ENCODE data around the gene MDGA2.

The MDGA2 gene

DNA sequence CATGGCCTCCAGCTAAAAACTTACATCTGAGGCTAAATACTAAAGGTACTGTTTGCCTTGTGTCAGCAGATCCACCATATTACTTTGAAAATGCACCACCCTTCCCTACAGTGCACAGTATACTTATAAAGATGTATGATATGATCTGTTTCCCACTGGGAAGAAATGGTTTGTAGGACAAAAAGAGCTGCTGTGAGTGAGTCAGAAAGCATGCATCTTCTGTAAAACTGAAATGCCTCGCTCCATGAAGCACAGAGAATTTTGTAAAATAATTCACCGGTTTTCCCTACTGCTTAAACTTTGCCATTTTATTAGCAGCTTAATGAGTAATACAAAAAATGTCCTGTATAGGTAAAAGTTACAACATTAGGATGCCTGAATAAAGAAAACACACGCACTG, 68.8 kb downstream of the MDGA2 start:
- DNase-seq = no peak

DNA sequence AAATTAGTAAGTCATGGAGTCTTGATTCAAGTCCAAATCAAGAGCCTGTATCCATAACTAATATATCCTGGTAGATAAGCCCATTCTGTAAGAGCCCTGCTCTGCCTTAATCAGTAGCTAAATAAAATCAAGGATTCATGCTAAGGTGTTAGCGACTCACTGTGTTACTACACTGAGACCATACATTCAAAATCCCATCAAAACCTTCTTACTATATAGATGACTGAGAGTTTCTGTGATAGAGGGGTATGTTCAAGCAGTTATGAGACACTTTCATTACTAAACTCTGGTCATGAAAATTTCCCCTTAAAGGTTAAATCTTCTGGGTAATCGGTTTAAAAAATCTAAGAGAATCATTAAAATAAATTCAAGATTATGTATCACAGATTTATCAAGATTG, 78.5 kb downstream of the MDGA2 start:
- no peak for DNase-seq

DNA sequence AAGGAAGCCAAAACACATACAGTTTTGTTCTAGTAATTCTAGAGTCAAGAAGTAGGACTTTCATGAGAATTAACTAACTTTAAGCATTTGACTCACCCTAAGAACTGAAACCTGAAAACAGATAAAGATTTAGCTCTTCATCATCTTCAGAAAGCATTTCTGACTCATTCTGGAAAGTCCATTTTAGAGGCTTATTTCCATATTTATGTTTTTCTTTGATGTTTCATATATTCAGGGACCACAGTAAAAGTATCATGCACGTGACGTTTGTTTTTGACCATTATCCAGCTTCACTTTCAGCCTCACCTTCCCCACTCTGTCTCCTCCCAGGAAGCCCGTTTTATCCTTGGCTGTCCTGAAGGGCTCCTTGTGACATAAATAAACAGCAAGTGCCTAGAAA, 79.2 kb downstream of the MDGA2 start:
- no peak for DNase-seq

DNA sequence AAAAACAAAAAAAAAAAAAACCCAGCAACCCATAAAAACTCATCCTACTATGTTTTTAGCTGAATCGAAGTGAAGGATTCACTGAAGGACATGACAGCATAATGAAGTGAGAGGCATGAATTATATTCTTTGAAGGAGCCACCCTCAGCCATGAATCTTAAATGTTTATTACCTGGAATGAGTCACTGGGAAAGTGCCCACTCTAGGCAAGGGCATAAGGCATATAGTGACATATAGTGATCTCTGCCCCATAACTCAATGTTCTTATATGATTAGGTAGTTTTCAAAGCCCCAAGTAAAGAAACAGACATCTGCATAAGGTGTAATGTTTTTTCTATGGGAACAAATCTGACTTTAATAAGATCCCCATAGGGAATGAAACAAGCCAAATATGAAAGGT, 79.9 kb downstream of the MDGA2 start:
- no peak for DNase-seq

DNA sequence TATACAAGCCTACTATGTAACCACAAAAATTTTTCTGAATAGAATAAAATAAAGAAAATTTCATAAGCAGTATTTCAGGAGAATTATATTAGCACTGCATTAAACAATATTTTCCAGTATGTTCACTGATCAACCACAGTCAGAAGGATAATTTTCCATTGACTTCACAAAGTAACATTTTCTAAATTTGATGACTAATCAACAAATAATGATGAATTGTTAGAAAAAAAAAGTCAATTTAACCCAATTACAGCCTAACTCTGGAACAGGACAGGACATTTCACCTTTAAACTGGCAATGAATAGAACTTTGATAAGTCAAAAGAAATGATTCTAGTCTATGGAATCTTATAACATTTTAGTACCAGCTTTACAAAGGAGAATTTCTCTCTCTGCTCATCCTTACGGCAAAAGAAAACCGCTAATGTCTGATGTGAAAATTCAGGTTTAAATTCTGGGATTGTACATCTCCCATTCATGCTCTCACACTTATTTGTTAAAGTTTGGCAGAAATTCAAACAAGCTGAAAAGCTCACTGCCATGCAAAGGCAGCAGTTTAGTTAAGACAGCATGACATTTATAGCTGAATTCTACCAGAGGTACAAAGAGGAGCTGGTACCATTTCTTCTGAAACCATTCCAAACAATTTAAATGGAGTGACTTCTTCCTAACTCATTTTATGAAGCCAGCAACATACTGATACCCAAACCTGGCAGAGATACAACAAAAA, 84.5 kb downstream of the MDGA2 start:
- no peak for DNase-seq

DNA sequence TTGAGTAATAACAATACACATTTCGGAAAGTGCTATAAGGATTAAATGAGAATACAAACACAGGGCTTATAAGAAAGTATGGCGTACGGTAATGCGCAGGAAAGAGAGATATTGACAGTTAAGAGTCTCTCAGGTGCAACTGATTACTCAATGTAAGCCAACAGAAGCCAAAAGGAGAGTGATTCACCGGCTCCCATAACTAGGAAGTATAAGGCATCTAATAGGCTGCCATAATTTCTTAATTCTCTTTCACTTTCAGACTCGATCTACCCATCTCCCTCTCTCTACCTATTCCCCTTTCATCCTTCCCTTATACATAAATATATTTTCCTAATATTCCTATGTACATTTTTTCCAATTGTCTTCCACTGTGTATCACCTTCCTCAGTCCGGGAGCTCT, 90.0 kb downstream of the MDGA2 start:
- no peak for DNase-seq

DNA sequence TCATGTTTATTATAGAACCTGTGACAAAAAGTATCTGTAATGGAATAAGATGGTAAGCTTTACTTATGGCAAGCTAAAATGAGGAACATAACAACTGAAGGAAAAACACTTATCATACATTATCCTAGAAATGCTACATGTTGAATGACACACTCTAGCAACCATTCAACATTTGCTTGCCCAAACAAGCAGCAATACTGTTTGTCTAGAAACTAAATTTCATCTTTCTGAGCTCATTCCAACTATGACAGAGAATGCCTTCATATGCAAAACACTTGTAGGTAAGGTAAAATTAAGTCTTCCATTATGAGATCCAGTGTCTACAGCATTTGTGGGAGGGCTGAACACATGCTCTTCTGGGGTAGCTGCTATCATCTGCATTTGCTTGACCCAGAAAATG, 108.1 kb downstream of the MDGA2 start:
- DNase-seq = no peak

DNA sequence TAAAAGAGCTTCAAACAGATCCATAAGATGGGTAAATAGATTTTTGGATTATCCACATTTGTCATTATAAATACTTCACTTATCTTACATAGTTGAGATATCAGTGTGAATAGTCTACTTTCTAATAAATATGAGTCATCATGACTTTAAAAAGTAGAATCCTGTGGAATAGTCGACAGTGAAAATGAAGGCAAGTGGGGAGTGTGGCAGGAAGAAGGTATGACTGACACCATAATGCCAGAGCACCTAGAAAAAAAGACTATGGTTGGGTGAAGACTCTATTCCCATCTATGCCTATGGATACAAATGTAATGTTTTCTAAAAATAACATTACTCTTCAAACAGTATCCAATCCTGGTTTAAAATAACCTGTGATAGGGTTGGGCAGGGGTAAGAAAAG, 117.5 kb downstream of the MDGA2 start:
- DNase-seq = no peak

DNA sequence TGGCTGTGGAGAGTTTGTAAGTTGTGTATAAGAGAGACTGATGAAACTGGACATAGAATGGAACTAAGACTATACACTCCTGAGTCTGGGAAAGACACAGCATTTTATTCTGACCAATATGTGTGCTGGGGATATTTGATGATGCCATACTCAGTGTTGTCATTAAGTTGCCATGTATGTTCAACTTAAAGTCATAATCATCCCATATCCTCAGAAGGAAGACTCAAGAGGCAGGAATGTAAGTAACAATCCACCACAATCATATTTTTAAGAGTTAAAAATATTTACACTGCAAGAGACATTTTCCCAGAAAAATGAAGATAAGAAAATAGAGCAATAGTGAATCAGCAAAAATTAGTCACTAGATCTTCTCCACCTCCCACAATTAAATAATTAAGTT, 120.1 kb downstream of the MDGA2 start:
- DNase-seq = no peak

DNA sequence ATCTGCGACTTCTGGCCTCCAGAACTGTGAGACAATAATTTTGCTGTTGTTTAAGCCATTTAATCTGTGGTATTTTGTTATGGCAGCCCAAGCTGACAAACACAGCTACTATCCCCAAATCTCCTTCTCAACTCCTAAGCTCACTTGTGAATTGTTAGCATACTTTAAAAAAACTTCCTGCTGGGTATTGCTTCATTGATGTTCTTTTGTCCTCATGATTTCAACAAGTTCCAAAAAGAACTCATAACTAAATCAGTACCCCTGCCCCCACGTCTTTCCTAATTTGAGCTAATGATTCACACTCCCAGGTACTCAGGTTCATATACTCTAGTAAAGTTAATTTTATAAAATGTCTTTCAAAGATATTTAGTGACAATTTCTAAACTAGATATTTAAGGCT, 125.5 kb downstream of the MDGA2 start:
- no peak for DNase-seq

DNA sequence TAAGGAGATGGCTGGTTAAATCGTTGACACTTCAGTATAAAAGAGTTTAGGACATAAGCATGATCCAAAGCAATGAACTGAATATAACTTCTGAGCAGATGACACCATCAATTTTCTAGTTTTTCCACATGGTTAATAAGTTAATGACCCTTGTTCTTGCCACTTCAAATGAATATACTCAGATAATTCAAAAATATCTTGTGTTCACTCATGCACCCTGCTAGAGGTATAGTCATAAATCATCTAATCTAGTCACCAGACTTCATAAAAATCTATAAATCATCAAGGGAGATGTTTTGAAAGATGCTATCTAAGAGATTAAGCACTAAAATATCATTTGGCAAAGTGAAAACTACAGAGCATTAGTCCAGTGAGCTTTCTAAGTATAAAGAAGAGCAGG, 131.9 kb downstream of the MDGA2 start:
- no peak for DNase-seq

DNA sequence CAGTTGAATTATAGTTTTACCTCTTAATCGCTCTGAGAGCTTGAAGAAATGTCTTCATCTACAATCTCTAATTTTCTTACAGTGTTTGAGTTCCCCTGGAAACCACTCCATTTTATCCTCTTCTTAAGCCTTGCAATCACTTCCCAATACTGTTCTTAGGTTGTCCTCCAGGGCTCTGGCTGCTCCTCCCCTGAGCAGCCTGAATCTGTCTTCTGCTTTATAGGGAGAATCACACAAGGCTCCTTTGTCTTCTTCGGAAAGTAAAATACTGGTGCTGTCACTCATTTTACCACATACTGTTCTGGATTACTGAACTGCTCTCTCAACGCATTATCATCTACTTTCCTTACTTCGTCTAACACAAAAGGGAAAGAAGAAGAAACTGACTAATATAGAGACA, 133.7 kb downstream of the MDGA2 start:
- DNase-seq = no peak

DNA sequence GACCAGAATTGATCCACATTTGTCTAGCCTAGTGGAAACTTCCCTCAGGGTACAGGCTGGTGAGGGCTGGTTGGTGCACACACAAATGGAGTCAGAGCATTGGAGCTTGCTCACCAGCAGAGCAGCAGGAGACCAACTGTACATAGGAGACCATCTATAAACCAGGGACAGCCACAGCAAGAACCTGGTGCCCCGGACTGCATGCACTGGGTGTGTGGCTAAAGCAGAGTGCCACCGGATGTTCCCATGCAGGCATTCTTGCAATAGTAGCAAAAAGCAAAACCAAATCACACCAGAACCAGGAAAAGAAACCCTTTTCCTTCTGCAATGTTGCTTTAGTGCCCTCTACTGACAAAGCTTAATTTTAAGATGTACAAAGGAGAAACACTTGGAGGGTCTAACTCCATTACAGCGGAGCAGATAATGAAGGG, 136.4 kb downstream of the MDGA2 start:
- no peak for DNase-seq

DNA sequence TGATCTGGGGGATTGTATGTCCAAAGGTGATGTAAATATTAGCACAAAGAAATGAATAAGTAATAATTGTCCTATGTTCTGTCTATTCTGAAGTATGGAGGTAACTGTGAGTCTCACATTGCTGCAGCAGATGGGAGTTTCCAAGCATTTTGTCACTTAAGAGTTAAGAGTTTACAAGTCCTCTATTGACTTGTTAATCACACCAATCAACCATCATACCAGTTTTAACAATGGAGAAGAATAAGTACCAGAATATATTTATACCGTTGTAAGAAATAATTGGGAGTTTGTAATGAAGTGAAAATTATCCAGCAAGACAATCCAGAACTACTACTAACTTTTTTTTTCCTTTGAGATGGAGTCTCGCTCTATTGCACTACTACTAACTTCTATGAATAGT, 139.1 kb downstream of the MDGA2 start:
- no peak for DNase-seq

DNA sequence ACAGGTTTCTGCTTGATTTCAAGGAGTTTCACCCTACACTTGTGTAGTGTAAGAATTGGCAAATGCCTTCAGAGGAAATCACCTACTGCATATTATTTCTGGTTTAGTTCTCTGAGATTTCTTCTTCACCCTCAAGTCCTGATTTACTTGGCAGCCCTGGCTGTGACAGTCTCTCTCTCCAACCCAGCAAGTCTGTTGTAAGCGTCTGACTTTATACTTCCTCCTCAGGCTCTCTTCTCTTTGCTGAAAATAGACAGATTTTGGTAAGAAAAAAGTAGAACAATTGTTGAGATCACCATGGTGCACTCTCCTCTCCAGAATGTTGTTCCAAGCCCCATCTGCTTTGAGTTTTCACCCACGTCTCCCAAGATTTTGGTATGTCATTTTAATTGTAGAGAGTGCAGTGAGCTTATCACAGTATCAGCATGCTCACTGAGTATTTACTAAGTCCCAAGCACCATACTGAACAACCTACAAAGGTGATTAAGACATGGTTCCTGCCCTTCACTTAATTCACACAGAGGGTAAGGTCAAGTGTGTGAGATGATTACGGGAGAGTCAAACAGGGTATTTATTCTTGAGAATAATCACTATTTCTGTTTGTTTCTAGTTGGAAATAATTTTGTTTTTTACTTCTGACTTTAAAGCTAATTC, 148.7 kb downstream of the MDGA2 start:
- DNase-seq = no peak

DNA sequence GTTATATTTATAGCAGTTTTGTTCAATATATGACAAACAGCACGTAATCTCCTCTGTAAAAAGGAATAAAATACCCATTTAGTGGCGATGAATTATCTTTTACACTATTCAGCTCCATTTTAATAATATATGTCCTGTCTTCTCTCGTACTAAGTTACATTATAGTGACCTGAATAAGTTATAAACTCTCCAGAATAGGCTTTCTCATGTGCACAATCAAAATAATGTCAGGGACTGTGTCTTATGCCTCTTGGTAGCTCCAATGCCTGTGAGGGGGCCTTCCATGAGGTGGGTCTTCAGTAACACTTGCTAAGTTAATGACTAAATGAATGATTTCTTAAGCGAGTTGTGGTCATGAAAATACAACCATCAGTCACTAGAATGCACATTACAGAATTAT, 150.9 kb downstream of the MDGA2 start:
- DNase-seq = no peak

DNA sequence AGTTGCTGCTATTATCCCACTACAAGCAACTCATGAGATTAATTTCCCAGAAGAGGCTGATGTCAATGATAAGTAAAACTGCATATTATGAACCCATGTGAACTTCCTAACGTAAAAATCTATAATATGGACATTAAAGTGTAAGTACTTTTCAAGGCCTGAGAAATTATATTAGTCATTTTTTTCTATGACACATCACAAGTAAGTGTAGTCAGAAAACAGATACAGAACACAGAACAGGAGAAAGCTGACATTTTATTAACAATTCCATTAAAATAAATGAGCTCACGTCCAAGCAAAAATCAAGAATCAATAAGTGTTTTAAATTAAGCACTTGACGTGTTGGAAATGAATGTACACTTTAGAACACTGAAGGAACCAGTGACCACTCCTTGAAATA, 155.0 kb downstream of the MDGA2 start:
- DNase-seq = no peak

DNA sequence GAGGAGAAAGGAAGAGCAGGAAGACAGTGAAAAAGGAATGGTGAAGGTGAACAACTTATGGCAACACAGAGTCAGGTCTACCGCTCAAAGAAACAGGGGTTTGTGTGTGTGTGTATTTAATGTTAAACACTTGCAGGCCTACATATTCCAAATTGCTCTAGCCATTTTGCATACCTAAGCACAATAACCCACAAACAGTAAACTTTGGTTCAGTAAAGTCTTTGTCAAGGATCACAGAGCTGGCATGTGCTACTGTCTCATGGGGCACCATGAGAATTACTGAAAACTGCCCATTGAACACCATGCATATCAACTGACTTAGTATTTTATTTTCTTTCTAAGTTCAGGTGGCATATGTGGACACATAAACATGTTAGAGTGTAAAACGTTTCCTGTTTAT, 163.6 kb downstream of the MDGA2 start:
- no peak for DNase-seq

DNA sequence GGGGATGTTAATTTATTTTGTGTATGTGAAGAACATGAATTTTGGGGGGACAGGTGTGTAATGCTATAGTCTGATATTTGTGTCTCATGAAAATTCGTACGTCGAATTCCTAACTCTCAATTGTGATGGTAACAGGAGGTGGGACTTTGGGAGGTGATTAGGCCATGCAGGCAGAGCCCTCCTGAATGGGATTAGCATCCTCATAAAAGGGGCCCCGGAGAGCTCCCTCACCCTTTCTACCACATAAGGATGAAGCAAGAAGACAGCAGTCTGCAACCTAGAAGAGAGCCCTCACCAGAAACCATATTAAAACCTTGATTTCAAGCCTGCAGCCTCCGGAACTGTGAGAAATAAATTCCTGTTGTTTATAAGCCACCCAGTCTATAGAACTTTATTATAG, 165.4 kb downstream of the MDGA2 start:
- DNase-seq = no peak

DNA sequence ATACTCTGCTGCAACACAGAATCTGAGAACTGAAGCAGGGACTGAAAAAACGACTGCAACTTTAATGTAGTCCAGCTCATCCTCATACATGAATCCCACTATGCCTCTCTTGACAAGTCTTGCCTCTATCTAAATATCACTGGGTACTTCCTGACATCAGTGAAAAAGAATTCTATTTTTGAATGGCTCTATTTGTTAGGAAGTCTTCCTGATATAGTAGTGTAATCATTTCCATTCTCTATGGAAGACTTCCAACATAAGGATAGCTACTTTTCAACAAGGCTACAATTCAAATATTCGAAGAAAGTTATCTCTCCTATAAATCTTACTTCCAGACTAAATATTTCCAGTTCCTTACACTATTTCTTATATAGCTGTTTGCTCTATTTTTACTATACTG, 167.5 kb downstream of the MDGA2 start:
- DNase-seq = no peak

DNA sequence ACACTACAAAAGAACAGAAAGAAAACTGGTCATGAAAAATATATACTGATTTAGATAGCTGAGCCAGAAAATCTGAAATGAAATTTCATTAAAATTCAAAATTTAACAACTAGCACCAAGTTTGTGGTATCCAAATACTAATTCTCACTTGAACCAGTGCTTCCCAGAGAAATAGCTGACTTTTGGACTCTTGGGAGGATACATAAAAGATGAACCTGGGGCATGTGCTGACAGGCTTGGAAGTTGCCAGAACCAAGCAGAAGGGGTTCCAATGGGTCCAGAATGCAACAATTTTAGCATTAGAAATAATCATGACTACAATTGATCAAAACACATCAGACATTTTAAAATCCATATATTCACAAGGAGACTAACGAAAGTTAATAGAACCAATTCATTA, 175.0 kb downstream of the MDGA2 start:
- DNase-seq = no peak

DNA sequence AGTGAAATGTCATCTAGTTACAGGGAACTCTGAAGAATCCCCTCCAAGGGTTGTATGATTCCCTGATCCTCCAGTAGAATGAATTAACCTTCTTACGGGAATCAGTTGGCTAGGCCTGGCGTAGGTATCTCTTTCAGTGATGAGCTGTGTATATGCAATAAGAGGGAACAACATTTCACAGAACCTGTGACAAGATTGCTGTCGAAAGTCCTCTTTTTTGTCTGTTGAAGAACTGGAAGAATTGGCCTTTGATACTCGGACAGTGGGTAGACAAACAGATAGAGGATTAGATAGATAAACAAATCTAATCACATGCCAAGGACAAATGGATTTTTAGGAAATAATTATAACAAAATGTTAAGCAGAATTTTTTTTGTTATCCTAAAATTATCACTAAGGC, 184.6 kb downstream of the MDGA2 start:
- DNase-seq = no peak

DNA sequence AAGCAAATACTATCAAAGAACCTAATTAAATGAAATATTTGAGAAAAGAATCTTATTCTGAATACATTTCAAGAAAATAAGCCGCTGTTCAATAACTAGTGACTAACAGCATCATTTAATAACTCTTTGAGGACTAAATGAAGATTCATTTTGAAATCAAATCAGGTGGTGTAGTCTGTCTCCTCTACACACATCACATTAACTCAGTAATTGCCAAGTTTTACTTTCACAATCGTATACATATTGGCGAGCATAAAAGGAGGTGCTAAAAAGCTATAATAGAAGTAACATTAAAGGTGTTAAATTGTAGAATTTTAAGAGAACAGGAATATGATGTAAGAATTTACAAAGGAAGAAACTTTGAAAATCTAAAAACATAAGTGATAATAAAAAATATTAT, 185.1 kb downstream of the MDGA2 start:
- no peak for DNase-seq

DNA sequence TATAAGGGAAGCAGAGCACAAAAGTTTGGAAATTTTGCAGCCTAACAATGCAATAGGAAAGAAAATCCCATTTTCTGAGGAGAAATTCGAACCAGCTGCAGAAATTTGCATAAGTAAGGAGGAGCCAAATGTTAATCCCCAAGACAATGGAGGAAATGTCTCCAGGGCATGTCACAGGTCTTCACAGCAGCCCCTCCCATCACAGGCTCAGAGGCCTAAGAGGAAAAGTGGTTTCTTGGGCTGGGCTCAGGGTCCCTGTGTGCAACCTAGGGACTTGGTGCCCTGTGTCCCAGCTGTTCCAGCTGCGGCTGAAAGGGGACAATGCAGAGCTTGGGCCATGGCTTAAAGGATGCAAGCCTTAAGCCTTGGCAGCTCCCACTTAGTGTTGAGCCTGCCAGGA, 190.0 kb downstream of the MDGA2 start:
- DNase-seq = no peak

DNA sequence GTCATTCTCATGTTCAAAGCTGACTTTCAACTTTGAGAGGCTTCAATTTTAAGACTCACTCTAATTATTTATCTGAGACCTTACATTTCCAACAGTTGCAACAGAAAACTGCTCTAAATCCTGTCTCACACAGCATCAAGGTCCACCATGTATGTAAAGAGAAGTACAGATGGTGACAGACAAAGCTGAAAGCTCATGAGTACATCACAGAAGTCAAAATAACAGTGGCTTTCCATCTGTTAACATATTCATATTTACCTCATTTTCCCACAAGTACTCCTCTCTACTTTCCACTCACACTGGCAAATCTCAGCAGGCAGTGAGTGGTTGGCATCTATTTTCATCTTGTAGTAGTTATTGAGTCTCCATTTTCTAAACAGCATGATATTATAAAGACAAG, 192.0 kb downstream of the MDGA2 start:
- DNase-seq = no peak
